Measurements from ENCODE around the gene TTC33.

Gene TTC33

GRCh38 chr5:40486437-40487275 lies 269.1 kb downstream of the TTC33 start:
- no peak for TF ChIP-seq PAX5 (IDR thresholded peaks at IDR 0.05; ENCODE audit: insufficient read depth, low read length, severe bottlenecking)
- peak; percentile 94 for TF ChIP-seq SPI1 (IDR thresholded peaks at IDR 0.05; ENCODE audit: low read depth, low read length)
- TF ChIP-seq POLR2AphosphoS5 (IDR thresholded peaks at IDR 0.05; ENCODE audit: low read depth, low read length), result no peak
- 0 out of 2 replicates have a peak, but pooled peaks have one; percentile 44 for TF ChIP-seq POU2F2 (IDR thresholded peaks at IDR 0.05; ENCODE audit: low read depth, low read length)
- TF ChIP-seq TAF1 (IDR thresholded peaks at IDR 0.05; ENCODE audit: low read depth, low read length), result no peak
- TF ChIP-seq POLR2A (IDR thresholded peaks at IDR 0.05; ENCODE audit: low read depth, low read length), result no peak
- FAIRE-seq (peak; percentile 91), DNase-seq (ENCODE audit: insufficient read length, low spot score) (no peak)

DNA sequence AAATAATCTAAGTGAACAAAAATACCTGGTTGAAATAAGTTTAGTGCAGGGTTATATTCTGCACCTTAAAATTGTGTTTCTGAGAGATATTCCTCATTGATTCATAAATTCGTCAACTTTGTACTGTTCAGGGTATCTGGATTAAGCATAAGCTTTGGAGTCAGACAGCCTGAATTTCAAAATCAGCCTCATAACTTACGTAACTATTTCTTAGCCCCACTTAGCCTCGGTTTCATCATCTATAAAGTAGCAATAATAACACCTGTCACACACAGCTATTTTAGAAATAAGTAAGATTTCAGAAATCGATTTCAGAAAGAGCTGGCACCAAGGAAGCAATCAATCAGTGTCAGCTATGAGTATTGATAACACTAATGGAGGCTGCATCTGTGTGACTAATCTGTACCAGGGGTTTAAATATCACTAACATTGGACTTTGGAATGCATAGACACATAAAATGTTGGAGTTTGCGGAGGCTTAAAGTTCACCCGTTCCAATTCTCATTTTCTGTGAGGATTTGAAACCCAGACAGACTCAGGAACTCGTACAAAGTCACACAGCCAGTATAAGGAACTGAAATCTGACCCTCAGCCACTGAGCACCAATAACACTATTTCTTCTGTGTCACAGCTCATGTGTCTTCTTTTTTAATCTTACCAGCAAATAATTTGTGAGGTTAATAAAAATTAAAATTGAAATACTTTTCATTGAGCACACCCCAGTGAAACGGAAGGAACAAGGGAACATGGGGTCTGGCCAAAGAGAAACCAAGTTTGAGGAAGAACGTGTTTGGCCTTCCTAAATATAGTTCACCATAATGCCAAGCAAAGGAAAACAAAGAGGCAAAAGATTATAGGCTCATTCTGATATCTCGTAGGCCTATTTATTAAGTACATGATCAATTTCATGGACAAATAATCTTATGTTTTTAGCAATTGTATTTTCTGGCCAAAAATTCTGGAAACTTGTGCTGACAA lies 270.5 kb downstream of the TTC33 start:
- DNase-seq (ENCODE audit: insufficient read length, low spot score) (no peak), FAIRE-seq (peak; percentile 83)
- TF ChIP-seq PAX5 (IDR thresholded peaks at IDR 0.05; ENCODE audit: insufficient read depth, low read length, severe bottlenecking) (no peak), POLR2A (IDR thresholded peaks at IDR 0.05; ENCODE audit: low read depth, low read length) (no peak), SPI1 (IDR thresholded peaks at IDR 0.05; ENCODE audit: low read depth, low read length) (peak; percentile 95), POU2F2 (IDR thresholded peaks at IDR 0.05; ENCODE audit: low read depth, low read length) (no peak), POLR2AphosphoS5 (IDR thresholded peaks at IDR 0.05; ENCODE audit: low read depth, low read length) (no peak), TAF1 (IDR thresholded peaks at IDR 0.05; ENCODE audit: low read depth, low read length) (no peak)

- no peak for TF ChIP-seq TAF1 (IDR thresholded peaks at IDR 0.05; ENCODE audit: low read depth, low read length)
- TF ChIP-seq POU2F2 (IDR thresholded peaks at IDR 0.05; ENCODE audit: low read depth, low read length), result no peak
- TF ChIP-seq POLR2A (IDR thresholded peaks at IDR 0.05; ENCODE audit: low read depth, low read length), result no peak
- TF ChIP-seq POLR2AphosphoS5 (IDR thresholded peaks at IDR 0.05; ENCODE audit: low read depth, low read length), result no peak
- no peak for TF ChIP-seq SPI1 (IDR thresholded peaks at IDR 0.05; ENCODE audit: low read depth, low read length)
- TF ChIP-seq PAX5 (IDR thresholded peaks at IDR 0.05; ENCODE audit: insufficient read depth, low read length, severe bottlenecking), result no peak
- peak; percentile 75 for FAIRE-seq
- DNase-seq (ENCODE audit: insufficient read length, low spot score), result no peak
These were observed 271.3 kb downstream of the TTC33 start for GRCh38 chr5:40484495-40484894.

GRCh38 chr5:40483316-40483715 lies 272.4 kb downstream of the TTC33 start:
- TF ChIP-seq TAF1 (IDR thresholded peaks at IDR 0.05; ENCODE audit: low read depth, low read length) (no peak), POLR2A (IDR thresholded peaks at IDR 0.05; ENCODE audit: low read depth, low read length) (no peak), POU2F2 (IDR thresholded peaks at IDR 0.05; ENCODE audit: low read depth, low read length) (no peak), POLR2AphosphoS5 (IDR thresholded peaks at IDR 0.05; ENCODE audit: low read depth, low read length) (no peak), SPI1 (IDR thresholded peaks at IDR 0.05; ENCODE audit: low read depth, low read length) (no peak), PAX5 (IDR thresholded peaks at IDR 0.05; ENCODE audit: insufficient read depth, low read length, severe bottlenecking) (no peak)
- DNase-seq (ENCODE audit: insufficient read length, low spot score) (no peak), FAIRE-seq (peak; percentile 13)

- DNase-seq (ENCODE audit: insufficient read length, low spot score), result no peak
- TF ChIP-seq TAF1 (IDR thresholded peaks at IDR 0.05; ENCODE audit: low read depth, low read length) (no peak), SPI1 (IDR thresholded peaks at IDR 0.05; ENCODE audit: low read depth, low read length) (no peak), POLR2A (IDR thresholded peaks at IDR 0.05; ENCODE audit: low read depth, low read length) (no peak), PAX5 (IDR thresholded peaks at IDR 0.05; ENCODE audit: insufficient read depth, low read length, severe bottlenecking) (no peak), POLR2AphosphoS5 (IDR thresholded peaks at IDR 0.05; ENCODE audit: low read depth, low read length) (no peak), POU2F2 (IDR thresholded peaks at IDR 0.05; ENCODE audit: low read depth, low read length) (no peak)
- FAIRE-seq, result no peak
These were observed 274.5 kb downstream of the TTC33 start for GRCh38 chr5:40481241-40481640.

GRCh38 chr5:40480392-40480791 lies 275.4 kb downstream of the TTC33 start:
- DNase-seq (ENCODE audit: insufficient read length, low spot score) (no peak), FAIRE-seq (no peak)
- TF ChIP-seq POLR2A (IDR thresholded peaks at IDR 0.05; ENCODE audit: low read depth, low read length), result no peak
- TF ChIP-seq TAF1 (IDR thresholded peaks at IDR 0.05; ENCODE audit: low read depth, low read length), result no peak
- no peak for TF ChIP-seq SPI1 (IDR thresholded peaks at IDR 0.05; ENCODE audit: low read depth, low read length)
- TF ChIP-seq POU2F2 (IDR thresholded peaks at IDR 0.05; ENCODE audit: low read depth, low read length), result no peak
- no peak for TF ChIP-seq PAX5 (IDR thresholded peaks at IDR 0.05; ENCODE audit: insufficient read depth, low read length, severe bottlenecking)
- no peak for TF ChIP-seq POLR2AphosphoS5 (IDR thresholded peaks at IDR 0.05; ENCODE audit: low read depth, low read length)

DNA sequence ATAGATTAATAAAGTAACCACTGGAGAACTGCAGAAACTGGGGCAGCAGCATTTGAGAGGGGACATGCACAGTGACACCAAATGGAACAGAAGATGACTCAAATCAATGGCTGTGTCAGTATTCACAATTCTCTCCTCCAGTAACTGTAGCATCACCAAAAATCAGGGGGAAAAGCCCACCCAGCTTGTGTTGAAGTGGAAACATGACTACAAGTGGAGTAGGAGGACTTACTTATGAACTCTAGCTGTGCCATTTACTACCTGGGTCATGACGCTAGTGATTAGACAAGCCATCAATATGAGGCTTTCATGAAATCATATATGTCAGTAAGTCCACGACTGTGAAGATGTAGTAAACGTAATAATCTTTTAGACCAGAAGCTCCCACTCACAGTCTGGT lies 275.8 kb downstream of the TTC33 start:
- no peak for DNase-seq (ENCODE audit: insufficient read length, low spot score)
- TF ChIP-seq POU2F2 (IDR thresholded peaks at IDR 0.05; ENCODE audit: low read depth, low read length) (no peak), SPI1 (IDR thresholded peaks at IDR 0.05; ENCODE audit: low read depth, low read length) (no peak), PAX5 (IDR thresholded peaks at IDR 0.05; ENCODE audit: insufficient read depth, low read length, severe bottlenecking) (no peak), TAF1 (IDR thresholded peaks at IDR 0.05; ENCODE audit: low read depth, low read length) (no peak), POLR2AphosphoS5 (IDR thresholded peaks at IDR 0.05; ENCODE audit: low read depth, low read length) (no peak), POLR2A (IDR thresholded peaks at IDR 0.05; ENCODE audit: low read depth, low read length) (no peak)
- no peak for FAIRE-seq

- TF ChIP-seq SPI1 (IDR thresholded peaks at IDR 0.05; ENCODE audit: low read depth, low read length), result no peak
- TF ChIP-seq PAX5 (IDR thresholded peaks at IDR 0.05; ENCODE audit: insufficient read depth, low read length, severe bottlenecking), result no peak
- no peak for TF ChIP-seq POLR2AphosphoS5 (IDR thresholded peaks at IDR 0.05; ENCODE audit: low read depth, low read length)
- no peak for TF ChIP-seq POU2F2 (IDR thresholded peaks at IDR 0.05; ENCODE audit: low read depth, low read length)
- no peak for TF ChIP-seq POLR2A (IDR thresholded peaks at IDR 0.05; ENCODE audit: low read depth, low read length)
- no peak for TF ChIP-seq TAF1 (IDR thresholded peaks at IDR 0.05; ENCODE audit: low read depth, low read length)
- no peak for FAIRE-seq
- no peak for DNase-seq (ENCODE audit: insufficient read length, low spot score)
These were observed 277.0 kb downstream of the TTC33 start for GRCh38 chr5:40478766-40479165.

Measured in GM12891 (cell line).